Activated CD8-positive, alpha-beta T cell treated with anti-CD3 and anti-CD28 coated beads, Interleukin-2, amount 10 ng/mL, durations not matched to agents 7 days and 5 days (primary cell): ENCODE measurements around the gene FBXL7. TPM values are rescaled to one million over a fixed set of nuclear protein-coding genes. Genes with fewer than 3 reads are reported as not detected.

ENCODE experiments used
- ATAC-seq: fragments of 150-1000 bp; cut with Tn5 transposase; one replicate; pipeline ENCODE4 v1.10.0; 2021; ENCODE audit warnings: moderate library complexity
- CTCF ChIA-PET: fragments of 350-600 bp; sonication (Branson Sonifier 250); formaldehyde crosslinking; loops from one replicate; lab custom pipeline; 2021; ENCODE audit warnings: antibody characterized with exemption; lab: Charles Lee
- POLR2A ChIA-PET: fragments of 350-600 bp; sonication (Branson Sonifier 250); formaldehyde crosslinking; loops from one replicate; lab custom pipeline; 2021; ENCODE audit warnings: antibody characterized with exemption; lab: Charles Lee
- DNase-seq: peaks from one replicate; pipeline ENCODE4 v3.0.0-alpha.2; 2020
- H3K27ac Mint-ChIP-seq: one replicate; pipeline ENCODE4 v1.8.0; 2021; ENCODE audit warnings: mild to moderate bottlenecking, mixed read lengths
- H3K27me3 Mint-ChIP-seq: one replicate; pipeline ENCODE4 v1.8.0; 2021; ENCODE audit warnings: low read depth, mixed read lengths
- H3K36me3 Mint-ChIP-seq: one replicate; pipeline ENCODE4 v1.8.0; 2021; ENCODE audit warnings: low read depth, mixed read lengths
- H3K4me1 Mint-ChIP-seq: one replicate; pipeline ENCODE4 v1.8.0; 2021; ENCODE audit warnings: low read depth, mixed read lengths
- H3K4me3 Mint-ChIP-seq: one replicate; pipeline ENCODE4 v1.8.0; 2021; ENCODE audit warnings: mild to moderate bottlenecking, mixed read lengths
- H3K9me3 Mint-ChIP-seq: one replicate; pipeline ENCODE4 v1.8.0; 2022; ENCODE audit warnings: mixed read lengths; ENCODE audit not compliant: insufficient read depth
- total RNA-seq, 2 experiments: library from RNA; stranded (reverse); gene quantifications; one replicate each; pipeline ENCODE4 v1.2.3, GENCODE V29; 2021

FBXL7 gene
- total RNA-seq, 2 experiments from 2014 or later, result not detected

DNA sequence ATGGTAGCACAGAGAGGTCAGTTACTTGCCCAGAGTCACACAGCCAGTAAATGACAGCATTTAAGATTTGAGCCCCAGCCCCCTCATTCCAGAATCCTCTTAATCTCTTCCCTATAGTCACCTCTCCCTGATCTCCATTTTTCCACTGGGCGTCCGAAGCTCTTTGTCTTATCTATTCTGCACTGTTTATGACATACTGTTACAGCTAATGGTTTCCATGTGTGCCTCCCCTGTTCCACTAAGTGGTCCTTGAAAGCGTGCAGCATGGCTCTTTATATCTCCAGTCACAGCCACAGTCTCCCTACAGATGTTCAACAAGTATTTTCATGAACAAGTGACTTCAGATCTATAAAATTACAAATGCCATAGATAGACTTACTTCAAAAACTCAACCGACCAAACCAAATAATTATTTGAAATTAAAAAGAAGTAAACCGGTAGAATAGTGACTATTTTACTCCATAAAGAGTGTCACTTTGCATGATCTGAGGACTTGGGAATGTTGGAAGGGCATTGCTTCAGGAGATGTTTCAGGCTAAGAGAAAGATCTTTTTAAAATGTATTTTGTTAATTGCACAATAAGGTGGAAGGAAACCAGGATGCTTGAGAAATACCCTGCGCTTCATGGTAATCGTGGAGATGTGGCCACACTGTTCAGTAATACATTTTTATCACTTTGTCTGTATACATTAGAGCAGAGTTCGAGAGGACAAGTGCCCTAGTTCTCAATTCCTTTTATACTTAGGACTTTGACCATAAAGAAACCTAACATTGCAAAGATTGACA lies 237.2 kb downstream of the FBXL7 start:
- DNase-seq, result no peak
- ChIA-PET CTCF (no interaction called here), POLR2A (no interaction called here)
- no peaks in the 10 kb centered on the region for H3K27me3 Mint-ChIP-seq
- H3K36me3 Mint-ChIP-seq, result no peaks in the 10 kb centered on the region
- no peak overlapping the region for H3K4me3 Mint-ChIP-seq
- peaks cover 6% of the 10 kb centered on the region for H3K9me3 Mint-ChIP-seq
- no peaks in the 10 kb centered on the region for H3K4me1 Mint-ChIP-seq
- H3K27ac Mint-ChIP-seq, result no peak overlapping the region
- no peak for ATAC-seq

DNA sequence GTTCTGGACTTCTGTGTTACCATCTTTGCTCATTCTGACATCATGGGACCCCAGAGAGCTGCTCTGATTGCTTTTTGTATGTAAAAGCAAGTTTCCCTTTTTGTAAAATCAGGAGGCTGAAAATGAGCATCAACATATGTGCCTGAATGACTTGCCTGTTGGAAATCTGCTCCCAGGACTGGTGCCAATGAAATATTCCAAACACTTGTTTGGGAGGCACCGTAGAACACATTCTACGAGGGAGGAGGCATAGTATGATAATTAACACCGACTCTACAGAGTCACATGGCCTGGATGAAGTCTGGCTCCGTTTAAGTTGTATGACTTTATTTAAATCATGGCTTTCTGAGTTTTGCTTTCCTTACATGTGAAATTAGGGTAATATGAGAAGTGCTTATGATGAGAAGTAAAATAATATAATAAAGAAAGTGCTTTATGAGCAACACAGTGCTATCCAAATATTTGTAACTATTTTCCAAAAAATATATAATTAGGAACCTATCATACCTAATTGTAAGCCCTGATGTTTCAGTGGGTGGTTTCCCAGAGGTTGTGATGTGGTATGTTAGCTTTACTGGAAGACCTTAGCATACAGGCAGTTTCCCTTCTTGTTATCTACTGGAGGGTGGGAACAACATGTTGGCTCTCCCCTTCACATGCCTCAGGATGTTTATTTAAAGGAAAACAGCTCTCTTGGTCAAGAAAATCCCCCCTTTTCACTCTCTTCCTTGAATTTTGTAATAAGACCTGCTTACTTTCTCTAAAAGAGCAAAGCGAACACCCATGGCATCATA lies 238.1 kb downstream of the FBXL7 start:
- ATAC-seq (no peak), DNase-seq (no peak)
- ChIA-PET POLR2A (interaction anchor here (0.8 kb wide), 1 partner anchor 140 kb away, joined by 3 read pairs; no protein-coding TSS in a partner anchor), CTCF (no interaction called here)
- Mint-ChIP-seq H3K36me3 (no peaks in the 10 kb centered on the region), H3K27me3 (no peaks in the 10 kb centered on the region), H3K4me1 (no peaks in the 10 kb centered on the region), H3K4me3 (no peak overlapping the region), H3K9me3 (peaks cover 6% of the 10 kb centered on the region), H3K27ac (no peak overlapping the region)

DNA sequence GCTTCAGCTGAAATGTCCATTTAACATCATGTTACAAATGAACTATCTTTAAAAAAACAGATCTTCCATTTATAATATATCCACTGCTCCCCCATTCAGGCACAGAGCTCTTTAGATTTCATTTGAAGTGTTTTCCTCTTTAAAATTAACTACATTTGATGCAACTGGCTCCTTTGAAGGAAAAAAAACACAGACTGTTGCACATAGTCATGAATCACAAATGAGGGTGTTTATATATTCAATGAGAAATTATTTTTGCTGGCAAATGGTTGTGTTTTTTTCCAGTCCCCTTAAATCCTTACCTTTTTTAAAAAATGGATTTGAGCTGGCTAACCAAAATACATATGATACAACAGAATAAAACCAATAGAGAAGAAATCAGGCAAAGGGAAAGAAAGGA lies 240.4 kb downstream of the FBXL7 start:
- CTCF ChIA-PET, result no interaction called here
- Mint-ChIP-seq H3K9me3 (peaks cover 12% of the 10 kb centered on the region), H3K36me3 (no peaks in the 10 kb centered on the region), H3K4me1 (no peaks in the 10 kb centered on the region), H3K27ac (no peak overlapping the region), H3K27me3 (no peaks in the 10 kb centered on the region), H3K4me3 (no peak overlapping the region)
- ATAC-seq (no peak), DNase-seq (no peak)
- POLR2A ChIA-PET, result no interaction called here

DNA sequence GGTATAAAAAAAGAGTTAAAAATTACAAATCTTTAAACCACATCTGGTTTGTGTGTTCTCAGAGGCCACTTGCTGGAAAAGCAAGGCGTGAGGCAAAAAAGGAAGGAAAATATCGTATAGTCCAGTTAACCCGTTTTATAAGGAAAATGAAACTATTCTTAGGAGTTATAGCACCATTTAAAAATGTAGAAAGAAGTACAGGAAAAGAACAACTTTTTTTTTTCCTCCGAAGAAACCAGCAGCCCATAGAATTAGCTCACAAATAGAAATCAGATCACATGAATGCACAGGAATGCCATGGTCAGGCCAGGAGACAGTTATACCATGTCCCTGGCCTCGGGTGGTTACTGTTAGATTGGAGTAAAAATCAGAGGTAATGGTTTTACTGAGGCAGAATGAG lies 241.6 kb downstream of the FBXL7 start:
- no peaks in the 10 kb centered on the region for H3K27me3 Mint-ChIP-seq
- no peak for DNase-seq
- POLR2A ChIA-PET, result no interaction called here

DNA sequence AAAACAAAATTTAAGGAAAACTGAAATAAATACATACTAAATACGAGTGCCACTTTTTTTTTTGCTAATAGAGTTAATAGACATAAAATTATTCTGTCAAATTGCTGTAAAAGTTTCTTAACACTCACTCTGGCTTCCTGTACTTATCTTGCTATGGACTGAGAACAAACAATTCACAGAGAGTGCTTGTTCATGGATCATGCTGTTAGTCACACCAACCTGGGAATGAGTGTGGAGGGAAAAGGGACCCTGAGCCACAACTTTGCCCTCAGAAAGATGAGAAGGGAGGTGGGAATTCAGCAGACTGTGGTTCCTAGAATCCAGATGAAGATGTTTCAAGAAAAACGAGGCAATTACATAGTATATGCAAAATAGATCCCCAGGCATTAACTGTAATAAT lies 246.9 kb downstream of the FBXL7 start:
- H3K27ac Mint-ChIP-seq, result no peak overlapping the region
- ATAC-seq (no peak), DNase-seq (no peak)
- ChIA-PET CTCF (no interaction called here), POLR2A (interaction anchor here (0.6 kb wide), 1 partner anchor 237 kb away, joined by 3 read pairs; no protein-coding TSS in a partner anchor)
- peaks cover 6% of the 10 kb centered on the region for H3K9me3 Mint-ChIP-seq
- no peaks in the 10 kb centered on the region for H3K4me1 Mint-ChIP-seq
- no peaks in the 10 kb centered on the region for H3K36me3 Mint-ChIP-seq
- no peaks in the 10 kb centered on the region for H3K27me3 Mint-ChIP-seq
- H3K4me3 Mint-ChIP-seq, result no peak overlapping the region

More for the DNA sequence above, 241.6 kb downstream of the FBXL7 start:
- peaks cover 12% of the 10 kb centered on the region for H3K9me3 Mint-ChIP-seq
- no peaks in the 10 kb centered on the region for H3K36me3 Mint-ChIP-seq
- no peaks in the 10 kb centered on the region for H3K4me1 Mint-ChIP-seq
- CTCF ChIA-PET, result no interaction called here
- no peak overlapping the region for H3K4me3 Mint-ChIP-seq
- no peak overlapping the region for H3K27ac Mint-ChIP-seq
- ATAC-seq, result no peak

DNA sequence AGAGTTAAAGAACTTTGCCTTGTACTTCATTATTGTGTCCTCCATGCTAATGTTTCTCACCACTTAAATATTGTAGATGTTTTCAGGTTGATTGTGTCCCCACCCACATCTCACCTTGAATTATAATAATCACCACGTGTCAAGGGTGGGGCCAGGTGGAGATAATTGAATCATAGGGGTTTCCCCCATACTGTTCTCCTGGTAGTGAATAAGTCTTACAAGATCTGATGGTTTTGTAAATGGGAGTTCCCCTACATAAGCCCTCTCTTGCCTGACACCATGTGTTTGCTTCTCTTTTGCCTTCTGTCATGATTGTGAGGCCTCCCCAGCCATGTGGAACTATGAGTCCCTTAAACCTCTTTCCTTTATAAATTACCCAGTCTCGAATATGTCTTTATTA lies 248.3 kb downstream of the FBXL7 start:
- DNase-seq (no peak), ATAC-seq (no peak)
- Mint-ChIP-seq H3K27ac (no peak overlapping the region), H3K27me3 (no peaks in the 10 kb centered on the region), H3K4me3 (no peak overlapping the region), H3K4me1 (no peaks in the 10 kb centered on the region), H3K9me3 (peaks cover 6% of the 10 kb centered on the region), H3K36me3 (no peaks in the 10 kb centered on the region)
- CTCF ChIA-PET, result no interaction called here
- POLR2A ChIA-PET, result no interaction called here

DNA sequence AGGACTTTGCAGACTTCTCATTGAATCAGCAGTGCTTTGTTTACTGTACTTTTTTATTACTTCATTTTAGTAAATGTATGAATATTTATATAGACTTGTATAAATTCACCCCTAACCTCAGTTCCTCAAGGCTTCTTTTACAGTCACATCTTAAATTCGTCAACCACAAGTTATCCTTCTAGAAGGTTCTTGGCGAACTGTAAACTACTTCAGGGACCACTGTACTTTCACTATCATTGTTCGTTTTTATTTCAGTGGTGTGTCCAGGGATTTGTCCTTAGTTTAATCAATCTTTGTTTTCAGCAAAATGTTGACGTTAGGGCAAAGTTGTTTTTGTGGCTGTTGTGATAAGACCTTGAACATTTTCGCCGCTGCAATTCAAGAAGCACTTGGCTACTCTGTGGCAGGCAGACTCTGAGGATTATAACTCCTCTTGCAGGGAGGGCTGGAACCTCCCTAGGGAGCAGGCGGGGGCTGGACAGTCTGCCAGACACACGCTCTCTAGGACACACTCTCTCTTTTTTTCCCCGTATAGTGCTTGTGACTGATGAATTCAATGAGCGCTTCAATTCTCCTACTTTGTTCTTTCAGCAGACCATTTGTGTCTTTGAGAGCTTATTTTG lies 252.8 kb downstream of the FBXL7 start:
- Mint-ChIP-seq H3K27ac (no peak overlapping the region), H3K9me3 (no peaks in the 10 kb centered on the region), H3K36me3 (no peaks in the 10 kb centered on the region), H3K27me3 (no peaks in the 10 kb centered on the region), H3K4me1 (no peaks in the 10 kb centered on the region), H3K4me3 (no peak overlapping the region)
- ChIA-PET CTCF (no interaction called here), POLR2A (no interaction called here)
- DNase-seq, result no peak
- no peak for ATAC-seq

DNA sequence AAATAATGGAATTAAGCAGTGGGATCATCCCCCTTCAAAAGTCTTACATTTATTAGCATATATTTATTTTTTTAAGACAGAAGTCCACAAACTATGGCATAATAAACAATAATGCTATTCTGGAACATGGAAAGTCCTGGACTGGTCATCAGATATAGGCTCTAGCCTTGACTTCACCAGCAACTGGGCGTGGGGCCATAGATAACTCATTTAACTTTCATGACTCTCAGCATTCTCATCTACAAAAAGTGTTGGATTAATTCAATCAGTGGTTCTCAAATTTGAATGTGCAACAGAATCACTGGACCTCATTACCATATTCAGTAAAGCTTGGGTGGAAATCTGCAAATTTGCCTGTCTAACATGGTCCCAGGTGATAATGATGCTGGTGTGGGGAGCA lies 253.8 kb downstream of the FBXL7 start:
- Mint-ChIP-seq H3K9me3 (no peaks in the 10 kb centered on the region), H3K36me3 (no peaks in the 10 kb centered on the region), H3K4me1 (no peaks in the 10 kb centered on the region), H3K27ac (no peak overlapping the region), H3K27me3 (no peaks in the 10 kb centered on the region), H3K4me3 (no peak overlapping the region)
- ATAC-seq (no peak), DNase-seq (no peak)
- POLR2A ChIA-PET, result no interaction called here
- CTCF ChIA-PET, result no interaction called here

DNA sequence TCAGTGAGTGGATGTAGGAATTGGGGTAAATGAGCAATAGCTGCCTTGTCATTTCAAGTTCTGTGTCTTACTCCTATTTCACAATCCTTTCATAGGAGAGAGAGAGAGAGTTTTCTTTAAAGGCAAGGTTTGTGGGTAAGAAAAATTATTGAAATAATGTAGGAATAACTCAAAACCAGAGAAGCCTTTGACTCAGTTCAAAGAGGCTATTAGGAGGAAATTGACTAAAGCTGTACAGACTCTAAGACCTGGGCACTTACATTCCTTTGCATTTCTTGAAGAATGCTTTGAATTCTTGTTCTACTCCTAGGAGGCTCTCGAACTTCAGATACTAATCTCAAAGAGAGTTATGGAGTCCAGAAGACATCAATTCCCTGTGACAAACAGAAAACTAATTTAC lies 257.1 kb downstream of the FBXL7 start:
- Mint-ChIP-seq H3K36me3 (no peaks in the 10 kb centered on the region), H3K27ac (no peak overlapping the region), H3K4me3 (no peak overlapping the region), H3K27me3 (no peaks in the 10 kb centered on the region), H3K4me1 (no peaks in the 10 kb centered on the region), H3K9me3 (no peaks in the 10 kb centered on the region)
- DNase-seq (no peak), ATAC-seq (no peak)
- POLR2A ChIA-PET, result no interaction called here
- CTCF ChIA-PET, result no interaction called here

DNA sequence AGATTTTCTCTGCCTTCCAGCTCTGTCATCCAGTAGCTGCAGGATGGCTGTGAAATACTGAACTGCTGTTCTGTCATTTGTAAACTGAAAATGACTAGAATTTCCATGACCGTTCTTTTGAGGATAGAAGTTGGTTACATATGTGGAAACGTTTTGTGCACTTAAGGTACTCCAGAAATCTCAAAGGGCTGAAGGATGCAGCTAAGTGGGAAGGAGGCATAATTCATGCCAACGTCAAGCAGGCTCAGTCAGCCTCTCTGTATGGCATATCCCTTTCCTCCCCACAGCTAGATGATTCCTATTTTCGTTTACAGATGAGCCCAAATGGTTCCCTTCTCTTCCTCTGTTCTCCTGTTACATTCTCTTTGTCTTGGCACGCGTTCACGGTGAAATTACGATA lies 257.6 kb downstream of the FBXL7 start:
- Mint-ChIP-seq H3K36me3 (no peaks in the 10 kb centered on the region), H3K9me3 (no peaks in the 10 kb centered on the region), H3K27me3 (no peaks in the 10 kb centered on the region), H3K27ac (no peak overlapping the region), H3K4me1 (no peaks in the 10 kb centered on the region), H3K4me3 (no peak overlapping the region)
- POLR2A ChIA-PET, result no interaction called here
- ATAC-seq (no peak), DNase-seq (no peak)
- CTCF ChIA-PET, result no interaction called here

DNA sequence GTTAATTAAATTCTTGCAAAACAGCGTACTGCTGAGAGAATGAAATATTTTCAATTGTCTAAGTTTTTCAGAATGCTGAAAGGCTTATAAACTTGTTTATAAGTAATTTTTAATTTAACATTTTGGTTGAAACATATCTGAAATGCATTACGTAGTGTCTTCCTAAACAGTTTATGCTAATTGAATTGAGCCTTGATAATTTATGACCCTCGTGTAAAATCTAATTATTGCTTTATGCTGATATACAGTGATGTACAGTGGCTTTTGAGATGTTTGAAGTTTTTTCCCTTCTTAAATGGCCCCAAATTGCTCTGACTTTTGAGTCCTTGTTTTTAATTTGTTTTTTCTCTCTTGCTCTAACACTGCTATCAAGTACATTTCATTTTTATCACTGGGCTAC lies 262.7 kb downstream of the FBXL7 start:
- ATAC-seq (no peak), DNase-seq (no peak)
- H3K36me3 Mint-ChIP-seq, result no peaks in the 10 kb centered on the region
- H3K4me3 Mint-ChIP-seq, result no peak overlapping the region
- no peaks in the 10 kb centered on the region for H3K27me3 Mint-ChIP-seq
- no peak overlapping the region for H3K27ac Mint-ChIP-seq
- ChIA-PET POLR2A (no interaction called here), CTCF (no interaction called here)
- H3K9me3 Mint-ChIP-seq, result no peaks in the 10 kb centered on the region
- H3K4me1 Mint-ChIP-seq, result no peaks in the 10 kb centered on the region

DNA sequence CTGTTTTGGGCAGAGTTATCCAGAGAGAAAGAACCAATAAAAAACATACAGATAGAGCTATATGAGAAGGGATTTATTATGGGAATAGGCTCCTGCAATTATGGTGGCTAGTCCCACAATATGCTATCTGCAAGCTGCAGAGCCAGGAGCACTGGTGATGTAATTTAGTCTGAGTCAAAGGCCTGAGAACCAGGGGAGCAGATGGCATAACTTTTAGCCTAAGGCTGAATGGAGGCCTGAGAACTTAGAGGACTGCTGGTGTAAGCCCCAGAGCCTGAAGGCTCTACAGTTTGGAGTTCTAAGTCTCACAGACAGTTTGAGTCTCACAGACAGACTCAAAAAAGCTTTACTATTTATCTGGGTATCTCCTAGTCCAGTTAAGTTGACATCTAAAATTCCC lies 263.8 kb downstream of the FBXL7 start:
- Mint-ChIP-seq H3K4me3 (no peak overlapping the region), H3K27me3 (no peaks in the 10 kb centered on the region), H3K9me3 (no peaks in the 10 kb centered on the region), H3K27ac (no peak overlapping the region), H3K4me1 (no peaks in the 10 kb centered on the region), H3K36me3 (no peaks in the 10 kb centered on the region)
- ATAC-seq, result no peak
- ChIA-PET POLR2A (no interaction called here), CTCF (no interaction called here)
- DNase-seq, result no peak
